Vagina (tissue), 2 donors: Measurements from ENCODE around the gene SDHC. TPM values are rescaled to one million over a fixed set of nuclear protein-coding genes. Genes with fewer than 3 reads are reported as not detected.

Experiments
- DNase-seq, 2 donors: peaks; one replicate each; pipeline ENCODE4 v3.0.0-alpha.2; 2017; ENCODE audit errors: extremely low spot score in 2 of 2
- H3K27ac ChIP-seq: fragments of 200-600 bp; sonication (generic); one replicate; pipeline ENCODE4 v1.5.1; 2019
- H3K27me3 ChIP-seq: fragments of 200-600 bp; sonication (generic); one replicate; pipeline ENCODE4 v1.5.1; 2019
- H3K36me3 ChIP-seq, 2 donors: fragments of 200-600 bp; sonication (generic); one replicate each; pipeline ENCODE4 v1.5.1; 2017 to 2019
- H3K4me1 ChIP-seq: fragments of 200-600 bp; sonication (generic); one replicate; pipeline ENCODE4 v1.5.1; 2019
- H3K4me3 ChIP-seq, 2 donors: fragments of 200-600 bp; sonication (generic); 1 replicate in 1 of 2; 2 replicates in 1 of 2; pipeline ENCODE4 v1.5.1; 2016 to 2019
- H3K9me3 ChIP-seq: fragments of 200-600 bp; sonication (generic); one replicate; pipeline ENCODE4 v1.5.1; 2019
- CTCF ChIP-seq, 3 experiments: fragments of 450-650 bp in 2 of 3; fragments of 200-600 bp in 1 of 3; sonication (generic) in 1 of 3; IDR thresholded peaks; one replicate each; pipeline ENCODE4 v1.5.1; 2017 to 2019; ENCODE audit warnings: antibody characterized with exemption in 3 of 3, mild to moderate bottlenecking in 2 of 3, moderate library complexity in 2 of 3
- POLR2A ChIP-seq, 2 donors: fragments of 450-650 bp; IDR thresholded peaks; one replicate each; pipeline ENCODE4 v1.6.1; 2017; ENCODE audit warnings: antibody characterized with exemption in 2 of 2, mild to moderate bottlenecking in 2 of 2, moderate library complexity in 2 of 2
- POLR2AphosphoS5 ChIP-seq, 2 donors: sonication (generic); formaldehyde crosslinking; IDR thresholded peaks; one replicate each; pipeline ENCODE4 v1.9.0; 2017; ENCODE audit warnings: antibody characterized with exemption in 2 of 2, mild to moderate bottlenecking in 2 of 2, low read depth in 1 of 2; ENCODE audit not compliant: insufficient read depth in 1 of 2
- intact Hi-C: fragments of 100-400 bp; cut with DNase I; formaldehyde crosslinking; loops from one replicate; pipeline ENCODE4 v1.15.1; 2023
- total RNA-seq: library from RNA; depleted of rRNA; stranded (reverse); fragments of >200 nt; gene quantifications from one replicate; pipeline ENCODE4 v1.2.3, GENCODE V29; 2016

SDHC gene
- total RNA-seq, 1 donor from 2014 or later, result 44.9 TPM

- Histone ChIP-seq H3K9me3 (no peaks in the 10 kb centered on the region), H3K36me3 (no peaks in the 10 kb centered on the region), H3K4me3 (no peak overlapping the region), H3K4me1 (peaks cover 17% of the 10 kb centered on the region), H3K27ac (no peak overlapping the region), H3K27me3 (no peaks in the 10 kb centered on the region)
- no peak for TF ChIP-seq CTCF (IDR thresholded peaks at IDR 0.05)
- no peak for TF ChIP-seq POLR2A (IDR thresholded peaks at IDR 0.05)
- no peak for TF ChIP-seq POLR2AphosphoS5 (IDR thresholded peaks at IDR 0.05; ENCODE audit: insufficient read depth in 1 of 2, low read depth in 1 of 2)
- no peak for DNase-seq
- intact Hi-C loops, result no loop called here
Observed at GRCh38 chr1:161300478-161300877, 13.7 kb upstream of the SDHC start.

GRCh38 chr1:161304927-161305866 is 9.0 kb upstream of the SDHC start:
- Histone ChIP-seq H3K4me1 (peaks cover 20% of the 10 kb centered on the region), H3K27ac (peak overlapping the region; percentile 3), H3K27me3 (no peaks in the 10 kb centered on the region), H3K4me3 (peak overlapping the region; percentile 54 to 71), H3K36me3 (no peaks in the 10 kb centered on the region), H3K9me3 (no peaks in the 10 kb centered on the region)
- TF ChIP-seq POLR2A (IDR thresholded peaks at IDR 0.05) (no peak), CTCF (IDR thresholded peaks at IDR 0.05) (no peak), POLR2AphosphoS5 (IDR thresholded peaks at IDR 0.05; ENCODE audit: insufficient read depth in 1 of 2, low read depth in 1 of 2) (no peak)
- DNase-seq, result no peak
- intact Hi-C loops, result no loop called here

- Histone ChIP-seq H3K9me3 (no peaks in the 10 kb centered on the region), H3K36me3 (no peaks in the 10 kb centered on the region), H3K4me1 (peaks cover 20% of the 10 kb centered on the region), H3K4me3 (peak overlapping the region; percentile 54 to 71), H3K27me3 (no peaks in the 10 kb centered on the region), H3K27ac (peak overlapping the region; percentile 3)
- no peak for DNase-seq
- TF ChIP-seq CTCF (IDR thresholded peaks at IDR 0.05) (no peak), POLR2AphosphoS5 (IDR thresholded peaks at IDR 0.05; ENCODE audit: insufficient read depth in 1 of 2, low read depth in 1 of 2) (peak in 1 of 2 donors; percentile 74)
- intact Hi-C loops, result no loop called here
Observed at GRCh38 chr1:161305867-161306519, 8.2 kb upstream of the SDHC start.

- peaks cover 20% of the 10 kb centered on the region for H3K4me1 ChIP-seq
- no peaks in the 10 kb centered on the region for H3K27me3 ChIP-seq
- intact Hi-C loops, result no loop called here
- H3K27ac ChIP-seq, result no peak overlapping the region
- no peak for TF ChIP-seq POLR2AphosphoS5 (IDR thresholded peaks at IDR 0.05; ENCODE audit: insufficient read depth in 1 of 2, low read depth in 1 of 2)
- TF ChIP-seq POLR2A (IDR thresholded peaks at IDR 0.05), result no peak
- TF ChIP-seq CTCF (IDR thresholded peaks at IDR 0.05), result no peak
- H3K9me3 ChIP-seq, result no peaks in the 10 kb centered on the region
- no peak overlapping the region for H3K4me3 ChIP-seq
- H3K36me3 ChIP-seq, result no peaks in the 10 kb centered on the region
- DNase-seq, result no peak
Observed at GRCh38 chr1:161307230-161307768, 6.9 kb upstream of the SDHC start.
